H54 (cell line): ENCODE data around the gene EBF3.

Experiments used
- DNase-seq: peaks from one replicate; pipeline ENCODE4 v3.0.0; 2011; ENCODE audit warnings: low spot score, mixed read lengths; ENCODE audit not compliant: insufficient read length
- FAIRE-seq: peaks from 3 replicates; lab custom pipeline; 2011; peaks lifted over from hg19 to GRCh38; lab: Jason Lieb, UNC
- POLR2A ChIP-seq: IDR thresholded peaks from 2 replicates; pipeline ENCODE4 v1.6.1; 2011; ENCODE audit warnings: low read depth, mild to moderate bottlenecking, low read length

The EBF3 gene

GRCh38 chr10:129861776-129862531 lies 102.1 kb downstream of the EBF3 start:
- TF ChIP-seq POLR2A: no peak
- no peak for FAIRE-seq
- DNase-seq: no peak

- no peak for TF ChIP-seq POLR2A
- FAIRE-seq: no peak
- no peak for DNase-seq
Measured at GRCh38 chr10:129860396-129860795, 103.7 kb downstream of the EBF3 start.

DNA sequence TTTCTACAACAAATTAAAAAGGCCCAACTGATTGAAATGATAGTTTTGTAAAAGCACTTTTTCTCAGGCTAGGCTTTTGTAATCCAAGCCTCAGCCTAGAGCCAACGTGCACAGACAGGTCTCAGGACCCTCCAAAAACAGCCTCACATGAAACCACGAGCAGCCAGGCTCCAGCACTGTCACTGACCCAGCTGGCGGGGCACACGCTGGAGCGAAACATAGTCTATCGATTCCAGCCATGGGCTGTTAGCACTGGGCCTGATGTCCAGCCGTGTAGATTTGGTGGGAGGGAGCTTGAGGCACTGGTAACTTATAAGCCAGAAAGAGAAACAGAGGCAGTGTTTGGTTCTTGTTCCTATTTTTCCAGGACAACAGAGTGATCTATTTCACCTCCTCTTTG lies 104.5 kb downstream of the EBF3 start:
- DNase-seq: no peak
- TF ChIP-seq POLR2A: no peak
- no peak for FAIRE-seq

DNA sequence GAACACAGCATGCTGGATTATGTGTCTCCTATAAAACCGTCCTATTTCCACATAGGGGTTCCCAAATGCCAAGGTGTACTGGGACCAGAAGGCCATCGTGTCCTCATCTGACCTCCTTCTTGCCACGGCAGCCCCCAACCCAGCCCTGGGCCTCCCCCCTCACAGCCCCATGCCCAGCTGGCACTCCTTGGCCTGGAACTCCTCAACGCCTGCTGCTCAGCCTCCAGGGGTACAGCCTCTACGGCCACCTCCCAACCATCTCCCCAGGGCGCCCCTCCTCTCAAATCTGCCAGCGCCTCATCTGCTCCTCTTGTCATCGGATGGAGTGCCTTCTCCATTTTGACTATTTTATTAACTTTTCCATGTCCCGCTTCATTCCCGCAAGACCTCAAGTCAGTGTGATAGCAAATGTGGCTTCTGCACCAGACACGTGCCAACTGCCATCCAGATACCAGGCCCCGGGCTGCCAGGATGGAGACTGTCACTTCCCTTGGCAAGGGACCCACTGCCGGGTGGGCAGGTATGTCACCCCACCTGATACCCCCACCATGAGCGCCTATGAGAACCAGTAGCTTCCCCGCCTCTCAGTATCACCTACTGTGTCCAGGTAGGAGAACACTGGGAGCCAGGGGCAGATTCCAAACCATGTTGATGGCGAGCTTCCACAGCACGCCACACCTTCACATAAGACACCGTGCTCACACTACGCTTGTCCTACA lies 106.7 kb downstream of the EBF3 start:
- FAIRE-seq: no peak

DNA sequence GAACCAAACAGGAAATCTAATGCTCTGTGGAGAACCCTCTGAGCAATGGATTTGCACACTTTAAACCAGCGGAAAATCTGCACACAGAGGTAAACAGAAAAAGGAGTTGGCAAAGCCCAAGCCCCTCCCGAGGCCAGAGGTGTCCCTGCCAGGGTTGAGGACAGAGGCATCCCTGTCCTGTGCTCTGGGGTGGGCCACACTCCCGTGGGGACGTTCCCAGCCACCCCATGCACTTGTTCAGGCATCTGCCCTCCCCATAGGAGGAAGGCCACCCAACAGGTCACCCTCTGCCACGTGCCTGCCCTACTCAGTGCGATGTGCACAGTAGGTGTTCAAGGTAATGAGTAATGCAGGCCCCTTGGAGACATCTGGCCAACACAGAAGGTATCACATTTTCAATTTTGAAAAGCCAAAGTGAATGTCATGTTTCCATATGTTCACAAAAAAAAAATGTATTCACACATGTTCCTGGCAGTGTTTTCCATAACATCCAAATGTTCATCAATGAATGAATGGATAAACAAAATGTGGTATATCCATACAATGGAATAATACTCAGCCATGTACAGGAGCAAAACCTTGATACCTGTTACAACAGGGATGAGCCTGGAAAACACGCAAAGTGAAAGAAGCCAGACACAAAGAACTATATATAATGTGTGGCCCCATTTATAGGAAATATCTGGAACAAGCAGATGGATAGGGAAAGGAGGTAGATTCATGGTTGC lies 108.1 kb downstream of the EBF3 start:
- DNase-seq (no peak), FAIRE-seq (no peak)
- no peak for TF ChIP-seq POLR2A

More for the DNA sequence above, 106.7 kb downstream of the EBF3 start:
- DNase-seq: no peak
- no peak for TF ChIP-seq POLR2A

DNA sequence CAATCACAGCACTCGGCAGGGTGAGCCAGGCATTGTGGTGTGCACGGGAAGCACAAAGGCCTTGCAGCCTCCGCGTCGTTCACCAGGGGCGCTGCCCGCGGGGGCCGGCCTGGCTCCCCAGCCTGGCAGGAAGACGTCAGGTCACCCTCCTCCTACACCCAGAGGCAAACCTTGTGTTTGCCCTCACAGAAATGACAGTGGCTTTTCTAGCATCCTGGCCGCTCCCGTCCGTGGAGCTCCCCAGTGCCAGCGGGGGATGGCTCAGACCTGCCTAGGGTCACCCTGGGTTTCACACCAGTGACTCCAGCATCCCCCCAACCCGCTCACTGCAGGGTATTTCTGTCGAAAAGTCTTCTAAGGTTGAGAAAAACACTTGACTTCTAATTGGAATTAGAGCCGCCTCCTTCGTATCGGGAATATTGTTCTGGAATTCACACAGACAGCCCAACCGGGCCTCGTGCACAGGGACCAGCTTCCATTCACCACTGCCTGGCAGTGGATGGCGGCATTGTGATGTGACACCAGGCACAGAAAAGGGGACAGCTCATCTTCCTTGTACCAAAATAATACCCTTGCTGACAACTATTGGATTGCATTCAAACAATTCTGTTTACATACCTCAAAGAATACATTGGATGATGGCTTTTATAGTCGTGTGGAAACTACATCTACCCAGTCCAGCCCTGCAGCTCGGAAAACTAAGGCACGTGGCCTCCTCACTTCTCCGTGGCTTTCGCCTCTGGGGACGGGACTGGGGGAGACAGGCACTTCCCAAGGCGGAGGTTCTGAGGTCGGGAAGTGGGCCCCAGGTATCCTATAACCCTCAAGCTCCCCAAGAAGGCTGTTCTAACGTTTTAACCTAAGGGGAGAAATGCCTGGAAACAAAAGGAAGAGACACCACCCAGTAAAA lies 109.0 kb downstream of the EBF3 start:
- DNase-seq (no peak), FAIRE-seq (no peak)
- no peak for TF ChIP-seq POLR2A

GRCh38 chr10:129854158-129854557 lies 109.9 kb downstream of the EBF3 start:
- no peak for FAIRE-seq
- DNase-seq: no peak
- TF ChIP-seq POLR2A: no peak

DNA sequence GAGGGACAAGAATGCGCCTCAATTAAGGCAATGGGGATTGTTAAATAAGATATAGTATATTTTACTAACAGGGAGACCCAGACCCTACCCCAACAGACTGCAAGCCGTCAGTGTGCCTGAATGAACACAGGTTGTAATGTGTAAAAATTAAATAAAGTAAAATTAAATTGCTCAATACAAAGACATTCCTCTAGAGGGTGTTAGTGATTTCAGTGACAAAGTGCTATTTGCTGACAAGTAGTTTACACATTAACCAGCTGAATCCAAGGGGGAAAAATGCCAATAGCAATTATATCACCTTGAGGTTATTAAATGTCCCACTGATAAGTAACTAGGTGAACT lies 110.5 kb downstream of the EBF3 start:
- DNase-seq (no peak), FAIRE-seq (no peak)
- TF ChIP-seq POLR2A: no peak

GRCh38 chr10:129852829-129853561 lies 111.1 kb downstream of the EBF3 start:
- DNase-seq (no peak), FAIRE-seq (no peak)
- no peak for TF ChIP-seq POLR2A

- TF ChIP-seq POLR2A: no peak
Measured at GRCh38 chr10:129851941-129852640, 112.0 kb downstream of the EBF3 start.

GRCh38 chr10:129850790-129851189 lies 113.3 kb downstream of the EBF3 start:
- TF ChIP-seq POLR2A: no peak
- FAIRE-seq: no peak
- no peak for DNase-seq

More at GRCh38 chr10:129851941-129852640, 112.0 kb downstream of the EBF3 start:
- DNase-seq (no peak), FAIRE-seq (no peak)

DNA sequence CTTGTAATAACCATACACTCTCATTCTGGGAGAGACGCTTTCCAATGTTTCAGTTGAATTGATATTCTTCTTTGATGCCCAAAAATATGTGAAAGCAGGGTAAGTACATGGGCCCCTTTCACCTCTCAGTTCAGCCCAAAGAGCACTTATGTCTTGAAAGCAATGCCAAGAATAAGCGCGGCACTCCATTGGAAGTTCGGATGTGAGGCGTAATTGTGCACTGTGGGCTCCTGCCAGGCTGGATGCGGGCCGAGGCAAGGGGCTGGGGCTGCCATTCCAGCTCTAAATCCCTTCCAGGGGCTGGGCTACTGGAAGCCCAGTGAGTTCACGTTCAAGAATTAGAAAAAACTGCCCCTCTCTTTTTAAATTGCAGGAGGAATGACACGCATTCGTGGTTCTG lies 113.8 kb downstream of the EBF3 start:
- TF ChIP-seq POLR2A: no peak
- FAIRE-seq (no peak), DNase-seq (no peak)
